ENCODE measurements around the gene DST.
"Not testable (repeated sequence)": the region's sequence is repeated elsewhere in the genome, so short reads cannot be mapped to it uniquely, and the experiment has no call there.

The DST gene

DNA sequence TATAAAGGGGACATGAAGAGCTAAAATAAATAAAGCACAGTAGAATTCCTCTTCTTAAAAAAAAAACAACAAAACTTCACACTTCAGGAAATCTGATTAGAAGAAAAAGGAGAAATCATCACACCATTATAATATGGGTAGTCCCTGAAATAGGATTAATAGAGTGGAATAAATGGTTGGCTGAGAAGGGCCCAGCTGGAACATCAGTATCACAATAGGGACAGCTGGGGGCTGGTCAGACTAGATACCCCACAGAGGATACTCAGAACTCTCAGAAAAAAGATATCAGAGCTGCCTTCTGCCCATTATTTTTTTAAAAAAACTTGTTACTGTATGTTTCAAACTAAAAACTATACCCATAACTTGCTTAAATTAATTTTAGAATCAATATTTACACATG is 75.2 kb downstream of the DST start:
- no peaks in the 10 kb centered on the region for H3K27me3 ChIP-seq (ENCODE audit: insufficient read depth, low read length)
- H2AFZ ChIP-seq (ENCODE audit: low read length): no peak overlapping the region
- no peaks in the 10 kb centered on the region for H3K4me1 ChIP-seq (ENCODE audit: insufficient read depth, low read length, severe bottlenecking)
- H3K9me3 ChIP-seq (ENCODE audit: low read length): no peaks in the 10 kb centered on the region
- H3K36me3 ChIP-seq (ENCODE audit: insufficient read depth, low read length): no peaks in the 10 kb centered on the region
- H3K79me2 ChIP-seq (ENCODE audit: insufficient read depth, low read length): no peaks in the 10 kb centered on the region
- no peak overlapping the region for H3K4me3 ChIP-seq (ENCODE audit: low read depth, low read length, poor library complexity, severe bottlenecking)
- no peak overlapping the region for H3K9ac ChIP-seq (ENCODE audit: low read length)
- H3K4me2 ChIP-seq (ENCODE audit: low read length): no peak overlapping the region
- no peaks in the 10 kb centered on the region for H4K20me1 ChIP-seq (ENCODE audit: insufficient read depth, low read length)
- no peaks in the 10 kb centered on the region for H3K9me2 ChIP-seq (ENCODE audit: low read depth, low read length)
- TF ChIP-seq, protein P1, sequence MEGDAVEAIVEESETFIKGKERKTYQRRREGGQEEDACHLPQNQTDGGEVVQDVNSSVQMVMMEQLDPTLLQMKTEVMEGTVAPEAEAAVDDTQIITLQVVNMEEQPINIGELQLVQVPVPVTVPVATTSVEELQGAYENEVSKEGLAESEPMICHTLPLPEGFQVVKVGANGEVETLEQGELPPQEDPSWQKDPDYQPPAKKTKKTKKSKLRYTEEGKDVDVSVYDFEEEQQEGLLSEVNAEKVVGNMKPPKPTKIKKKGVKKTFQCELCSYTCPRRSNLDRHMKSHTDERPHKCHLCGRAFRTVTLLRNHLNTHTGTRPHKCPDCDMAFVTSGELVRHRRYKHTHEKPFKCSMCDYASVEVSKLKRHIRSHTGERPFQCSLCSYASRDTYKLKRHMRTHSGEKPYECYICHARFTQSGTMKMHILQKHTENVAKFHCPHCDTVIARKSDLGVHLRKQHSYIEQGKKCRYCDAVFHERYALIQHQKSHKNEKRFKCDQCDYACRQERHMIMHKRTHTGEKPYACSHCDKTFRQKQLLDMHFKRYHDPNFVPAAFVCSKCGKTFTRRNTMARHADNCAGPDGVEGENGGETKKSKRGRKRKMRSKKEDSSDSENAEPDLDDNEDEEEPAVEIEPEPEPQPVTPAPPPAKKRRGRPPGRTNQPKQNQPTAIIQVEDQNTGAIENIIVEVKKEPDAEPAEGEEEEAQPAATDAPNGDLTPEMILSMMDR (IDR thresholded peaks at IDR 0.05; ENCODE audit: low read length): no peak
- no peak for TF ChIP-seq EZH2 (IDR thresholded peaks at IDR 0.05; ENCODE audit: borderline replicate concordance, low read length)
- H3K27ac ChIP-seq (ENCODE audit: low read depth, low read length, poor library complexity, severe bottlenecking): no peak overlapping the region
- H3F3A ChIP-seq (ENCODE audit: insufficient read depth, low read length): no peaks in the 10 kb centered on the region

GRCh38 chr6:56562730-56563129 is 80.0 kb downstream of the DST start:
- not testable (repeated sequence) for H3K4me2 ChIP-seq (ENCODE audit: low read length); H3K4me3 ChIP-seq (ENCODE audit: low read depth, low read length, poor library complexity, severe bottlenecking); H3K27me3 ChIP-seq (ENCODE audit: insufficient read depth, low read length); H3K9ac ChIP-seq (ENCODE audit: low read length); H2AFZ ChIP-seq (ENCODE audit: low read length); H4K20me1 ChIP-seq (ENCODE audit: insufficient read depth, low read length); H3F3A ChIP-seq (ENCODE audit: insufficient read depth, low read length); H3K4me1 ChIP-seq (ENCODE audit: insufficient read depth, low read length, severe bottlenecking); H3K9me2 ChIP-seq (ENCODE audit: low read depth, low read length); H3K27ac ChIP-seq (ENCODE audit: low read depth, low read length, poor library complexity, severe bottlenecking); H3K36me3 ChIP-seq (ENCODE audit: insufficient read depth, low read length); H3K9me3 ChIP-seq (ENCODE audit: low read length); H3K79me2 ChIP-seq (ENCODE audit: insufficient read depth, low read length)

GRCh38 chr6:56556751-56557540 is 85.7 kb downstream of the DST start:
- Histone ChIP-seq H3K4me2 (ENCODE audit: low read length) (no peak overlapping the region), H3K27ac (ENCODE audit: low read depth, low read length, poor library complexity, severe bottlenecking) (no peak overlapping the region), H3K79me2 (ENCODE audit: insufficient read depth, low read length) (no peaks in the 10 kb centered on the region), H3K4me1 (ENCODE audit: insufficient read depth, low read length, severe bottlenecking) (no peaks in the 10 kb centered on the region), H4K20me1 (ENCODE audit: insufficient read depth, low read length) (no peaks in the 10 kb centered on the region), H3K4me3 (ENCODE audit: low read depth, low read length, poor library complexity, severe bottlenecking) (no peak overlapping the region), H3K9ac (ENCODE audit: low read length) (no peak overlapping the region), H3F3A (ENCODE audit: insufficient read depth, low read length) (no peaks in the 10 kb centered on the region), H3K27me3 (ENCODE audit: insufficient read depth, low read length) (no peaks in the 10 kb centered on the region), H3K9me3 (ENCODE audit: low read length) (no peaks in the 10 kb centered on the region), H2AFZ (ENCODE audit: low read length) (no peak overlapping the region), H3K36me3 (ENCODE audit: insufficient read depth, low read length) (no peaks in the 10 kb centered on the region), H3K9me2 (ENCODE audit: low read depth, low read length) (no peaks in the 10 kb centered on the region)
- TF ChIP-seq, protein P1 (IDR thresholded peaks at IDR 0.05; ENCODE audit: low read length): no peak
- no peak for TF ChIP-seq EZH2 (IDR thresholded peaks at IDR 0.05; ENCODE audit: borderline replicate concordance, low read length)

GRCh38 chr6:56555438-56555872 is 87.2 kb downstream of the DST start:
- no peaks in the 10 kb centered on the region for H3K4me1 ChIP-seq (ENCODE audit: insufficient read depth, low read length, severe bottlenecking)
- no peak overlapping the region for H3K4me2 ChIP-seq (ENCODE audit: low read length)
- H2AFZ ChIP-seq (ENCODE audit: low read length): no peak overlapping the region
- H3K27ac ChIP-seq (ENCODE audit: low read depth, low read length, poor library complexity, severe bottlenecking): no peak overlapping the region
- TF ChIP-seq EZH2 (IDR thresholded peaks at IDR 0.05; ENCODE audit: borderline replicate concordance, low read length): no peak
- TF ChIP-seq, protein P1 (IDR thresholded peaks at IDR 0.05; ENCODE audit: low read length): no peak
- no peaks in the 10 kb centered on the region for H3K27me3 ChIP-seq (ENCODE audit: insufficient read depth, low read length)
- no peaks in the 10 kb centered on the region for H3K9me2 ChIP-seq (ENCODE audit: low read depth, low read length)
- H3K9ac ChIP-seq (ENCODE audit: low read length): no peak overlapping the region
- no peak overlapping the region for H3K4me3 ChIP-seq (ENCODE audit: low read depth, low read length, poor library complexity, severe bottlenecking)
- no peaks in the 10 kb centered on the region for H4K20me1 ChIP-seq (ENCODE audit: insufficient read depth, low read length)
- H3F3A ChIP-seq (ENCODE audit: insufficient read depth, low read length): no peaks in the 10 kb centered on the region
- H3K36me3 ChIP-seq (ENCODE audit: insufficient read depth, low read length): no peaks in the 10 kb centered on the region
- no peaks in the 10 kb centered on the region for H3K9me3 ChIP-seq (ENCODE audit: low read length)
- H3K79me2 ChIP-seq (ENCODE audit: insufficient read depth, low read length): no peaks in the 10 kb centered on the region
